T47D (cell line): ENCODE measurements around the gene DECR2.

Source experiments
- DNase-seq, 2 experiments: peaks; one replicate each; pipeline versions ENCODE4 v3.0.0 to v3.0.0-alpha.2; 2011 to 2012; ENCODE audit warnings: low read depth in 1 of 2, low spot score in 1 of 2
- JUND ChIP-seq: IDR thresholded peaks from 2 replicates; pipeline ENCODE4 v1.6.1; 2012; ENCODE audit warnings: low read depth
- in situ Hi-C: cut with HindIII; loops from 2 replicates; pipeline ENCODE4 v1.10.0; 2016; ENCODE audit warnings: low sequenced_read_pairs, low pct_unique_long_range_greater_than_20kb

Gene DECR2

GRCh38 chr16:391885-392335, 9.8 kb upstream of the DECR2 start:
- no peak for TF ChIP-seq JUND
- in situ Hi-C loops = no loop called here
- DNase-seq = peak in 1 of 2 experiments; percentile 72

- TF ChIP-seq JUND = no peak
- in situ Hi-C loops = no loop called here
- DNase-seq = no peak
Measured at GRCh38 chr16:392450-393030, 9.1 kb upstream of the DECR2 start.

- in situ Hi-C loops = no loop called here
- no peak for DNase-seq
- no peak for TF ChIP-seq JUND
Measured at GRCh38 chr16:396199-396598, 5.5 kb upstream of the DECR2 start.

- in situ Hi-C loops = no loop called here
- no peak for TF ChIP-seq JUND
- DNase-seq = no peak
Measured at GRCh38 chr16:396605-397004, 5.1 kb upstream of the DECR2 start.

GRCh38 chr16:397135-397661, 4.5 kb upstream of the DECR2 start, which contains the start of gene NME4:
Gene NME4, plus strand, starts transcription at chr16:397199. Its CDS starts 24 bp downstream, at chr16:397223.
- DNase-seq = peak; percentile 46 to 60
- TF ChIP-seq JUND = no peak
- in situ Hi-C loops = no loop called here

GRCh38 chr16:397736-398332, 3.9 kb upstream of the DECR2 start:
- in situ Hi-C loops = no loop called here
- DNase-seq = peak; percentile 85 to 89
- no peak for TF ChIP-seq JUND

GRCh38 chr16:398561-399339, 2.9 kb upstream of the DECR2 start:
- TF ChIP-seq JUND = no peak
- in situ Hi-C loops = no loop called here
- DNase-seq = no peak

GRCh38 chr16:399340-400019, 2.2 kb upstream of the DECR2 start:
- no peak for DNase-seq
- TF ChIP-seq JUND = no peak
- in situ Hi-C loops = no loop called here

GRCh38 chr16:400061-400591, 1.6 kb upstream of the DECR2 start:
- no peak for TF ChIP-seq JUND
- in situ Hi-C loops = no loop called here
- no peak for DNase-seq

GRCh38 chr16:404971-405486, 3.3 kb downstream of the DECR2 start:
- in situ Hi-C loops = no loop called here
- no peak for DNase-seq
- no peak for TF ChIP-seq JUND

- no peak for DNase-seq
- in situ Hi-C loops = no loop called here
- no peak for TF ChIP-seq JUND
Measured at GRCh38 chr16:405548-406506, 4.1 kb downstream of the DECR2 start.
